ENCODE results near the gene MTA1. TPM values are rescaled to one million over a fixed set of nuclear protein-coding genes. Genes with fewer than 3 reads are reported as not detected.

Gene MTA1
- total and polyA plus RNA-seq, 10 of the 15 experiments (the other 5 are each of a cell fraction or from before 2014, with no cell fraction given), result 0.14 to 162 (median 30.6) TPM

- DNase-seq (ENCODE audit: low read depth, low spot score) (no peak), FAIRE-seq (no peak), ATAC-seq (no peak)
- WGBS (ENCODE audit: insufficient coverage, insufficient replicate concordance, low lambda C conversion rate, missing lambda C conversion rate), result 34% methylated on average over 5 of the region's 5 CpGs
- ChIA-PET POLR2A (no interaction called here), SMC1A (ENCODE audit: uncharacterized antibody, unreplicated experiment) (no interaction called here), RAD21 (ENCODE audit: unreplicated experiment) (no interaction called here), CTCF (interaction anchor here (0.8 to 1.0 kb wide), 2 partner anchors 11 to 35 kb away, joined by 3 read pairs; no protein-coding TSS in a partner anchor)
- H3K27me3 ChIP-seq (replicated peaks in 1 of 2; ENCODE audit: control insufficient read depth in 2 of 2, insufficient read depth in 2 of 2, low read length in 1 of 2), result peaks cover 0 to 3% of the 10 kb centered on the region in 2 experiments; a peak in 1 of 4 replicates
- TF ChIP-seq E4F1 (IDR thresholded peaks at IDR 0.05; ENCODE audit: borderline replicate concordance, partially characterized antibody) (no peak), BCL3 (IDR thresholded peaks at IDR 0.05; ENCODE audit: borderline replicate concordance, insufficient read depth, low read depth, low read length, poor library complexity, severe bottlenecking) (no peak), TCF7 (IDR thresholded peaks at IDR 0.05; ENCODE audit: borderline replicate concordance) (no peak), PBX3 (IDR thresholded peaks at IDR 0.05; ENCODE audit: insufficient replicate concordance, low read depth, low read length) (no peak), NRF1 (conservative IDR thresholded peaks at IDR 0.05; ENCODE audit: low read depth, low read length) (no peak), HDAC2 (IDR thresholded peaks at IDR 0.05) (no peak), SMAD1 (IDR thresholded peaks at IDR 0.05; ENCODE audit: low read depth, partially characterized antibody) (no peak), NR2F1 (conservative IDR thresholded peaks at IDR 0.05) (no peak), ZNF622 (IDR thresholded peaks at IDR 0.05) (no peak), SREBF2 (IDR thresholded peaks at IDR 0.05; ENCODE audit: low read length) (no peak), CEBPB (IDR thresholded peaks at IDR 0.05; ENCODE audit: borderline replicate concordance in 1 of 2, low read depth in 2 of 2, low read length in 2 of 2) (no peak), PML (IDR thresholded peaks at IDR 0.05; ENCODE audit: low read length) (no peak)
- no peak overlapping the region for H3K9ac ChIP-seq (ENCODE audit: control insufficient read depth, insufficient read depth, low read length)
- in situ Hi-C loops (cut with MboI), result loop anchor here (5.0 kb wide), 1 partner anchor 60 kb away; no protein-coding TSS in a partner anchor
- intact Hi-C loops (cut with micrococcal nuclease; ENCODE audit: unreplicated experiment), result no loop called here
- no peaks in the 10 kb centered on the region for H4K20me1 ChIP-seq (ENCODE audit: control insufficient read depth, insufficient read depth)
- no peaks in the 10 kb centered on the region for H3K4me1 ChIP-seq (ENCODE audit: control insufficient read depth, insufficient read depth, low read length)
- no peaks in the 10 kb centered on the region; the same call in 2 of the 3 replicates for H3K9me3 ChIP-seq (replicated peaks; ENCODE audit: control insufficient read depth, insufficient read depth, low read length)
- H3K27ac ChIP-seq (ENCODE audit: control insufficient read depth, insufficient read depth), result no peak overlapping the region
- H3K4me2 ChIP-seq (ENCODE audit: control insufficient read depth, insufficient read depth), result no peak overlapping the region
- no peak overlapping the region for H3K4me3 ChIP-seq
- H3K36me3 ChIP-seq (ENCODE audit: control insufficient read depth in 2 of 2, insufficient read depth in 2 of 2, low read length in 1 of 2), result no peaks in the 10 kb centered on the region
- H3K79me2 ChIP-seq (ENCODE audit: control insufficient read depth, insufficient read depth, low read length), result no peaks in the 10 kb centered on the region
- BruUV-seq (replicated peaks), result no TSS peak
- no peak overlapping the region for H2AFZ ChIP-seq (ENCODE audit: control insufficient read depth, low read depth, low read length)
Measured at GRCh38 chr14:105517096-105517495, 97.5 kb downstream of the MTA1 start.
